AG09309 (cell line): Measurements from ENCODE around the gene SERPINE2.
"Not testable (repeated sequence)": the region's sequence is repeated elsewhere in the genome, so short reads cannot be mapped to it uniquely, and the experiment has no call there.

ENCODE experiments used
- DNase-seq: peaks from one replicate; pipeline ENCODE4 v3.0.0-alpha.2; 2010; ENCODE audit warnings: low read depth
- H3K4me3 ChIP-seq: 2 replicates; pipeline ENCODE4 v1.5.1; 2011; ENCODE audit warnings: mild to moderate bottlenecking, low read depth, low read length, moderate library complexity; ENCODE audit not compliant: control insufficient read depth
- CTCF ChIP-seq: IDR thresholded peaks from 2 replicates; pipeline ENCODE4 v1.5.1; 2011; ENCODE audit warnings: mild to moderate bottlenecking, low read depth, low read length, inconsistent platforms; ENCODE audit not compliant: insufficient read depth, control insufficient read depth; ENCODE audit errors: missing control alignments

Gene SERPINE2

GRCh38 chr2:224009605-224010315 lies 29.3 kb downstream of the SERPINE2 start:
- TF ChIP-seq CTCF = no peak
- no peak for DNase-seq
- H3K4me3 ChIP-seq = no peak overlapping the region

GRCh38 chr2:224008702-224009261 lies 30.3 kb downstream of the SERPINE2 start:
- DNase-seq = no peak
- TF ChIP-seq CTCF = no peak
- H3K4me3 ChIP-seq = no peak overlapping the region

- H3K4me3 ChIP-seq = no peak overlapping the region
- no peak for DNase-seq
- TF ChIP-seq CTCF = no peak
Observed at GRCh38 chr2:224004105-224004695, 34.9 kb downstream of the SERPINE2 start.

GRCh38 chr2:224000662-224001061 lies 38.4 kb downstream of the SERPINE2 start:
- not testable (repeated sequence) for DNase-seq, H3K4me3 ChIP-seq

- no peak for TF ChIP-seq CTCF
- no peak for DNase-seq
- no peak overlapping the region for H3K4me3 ChIP-seq
Observed at GRCh38 chr2:223999862-224000261, 39.2 kb downstream of the SERPINE2 start.

- H3K4me3 ChIP-seq = no peak overlapping the region
- DNase-seq = no peak
- no peak for TF ChIP-seq CTCF
Observed at GRCh38 chr2:223998948-223999347, 40.1 kb downstream of the SERPINE2 start.

GRCh38 chr2:223997938-223998337 lies 41.1 kb downstream of the SERPINE2 start:
- no peak for TF ChIP-seq CTCF
- H3K4me3 ChIP-seq = no peak overlapping the region
- DNase-seq = no peak
